NK-92 (cell line): ENCODE results near the gene BACH2.

Source experiments
- DNase-seq: peaks from one replicate; lab custom pipeline; 2025; ENCODE audit not compliant: unreplicated experiment; lab: John Stamatoyannopoulos, UW

The BACH2 gene

GRCh38 chr6:90278129-90278528 lies 18.5 kb downstream of the BACH2 start:
- no peak for DNase-seq

- DNase-seq: no peak
Measured at GRCh38 chr6:90277302-90278011, 19.2 kb downstream of the BACH2 start.

GRCh38 chr6:90274451-90275030 lies 22.1 kb downstream of the BACH2 start:
- peak; percentile 74 for DNase-seq

GRCh38 chr6:90273863-90274262 lies 22.8 kb downstream of the BACH2 start:
- DNase-seq: no peak

GRCh38 chr6:90272895-90273294 lies 23.7 kb downstream of the BACH2 start:
- no peak for DNase-seq

- no peak for DNase-seq
Measured at GRCh38 chr6:90271831-90272230, 24.8 kb downstream of the BACH2 start.

- DNase-seq: no peak
Measured at GRCh38 chr6:90269334-90269733, 27.3 kb downstream of the BACH2 start.

GRCh38 chr6:90268178-90268577 lies 28.5 kb downstream of the BACH2 start:
- no peak for DNase-seq

- DNase-seq: no peak
Measured at GRCh38 chr6:90266905-90267621, 29.6 kb downstream of the BACH2 start.

- no peak for DNase-seq
Measured at GRCh38 chr6:90264561-90264960, 32.1 kb downstream of the BACH2 start.

GRCh38 chr6:90263633-90264032 lies 33.0 kb downstream of the BACH2 start:
- DNase-seq: no peak

- DNase-seq: no peak
Measured at GRCh38 chr6:90261801-90262200, 34.8 kb downstream of the BACH2 start.

GRCh38 chr6:90257486-90257738 lies 39.2 kb downstream of the BACH2 start:
- DNase-seq: no peak

- DNase-seq: no peak
Measured at GRCh38 chr6:90256698-90257485, 39.8 kb downstream of the BACH2 start.

- DNase-seq: no peak
Measured at GRCh38 chr6:90253631-90254030, 43.0 kb downstream of the BACH2 start.

GRCh38 chr6:90251295-90251992 lies 45.2 kb downstream of the BACH2 start:
- no peak for DNase-seq

GRCh38 chr6:90250405-90250804 lies 46.2 kb downstream of the BACH2 start:
- DNase-seq: no peak

- DNase-seq: no peak
Measured at GRCh38 chr6:90249458-90249857, 47.2 kb downstream of the BACH2 start.

- no peak for DNase-seq
Measured at GRCh38 chr6:90249034-90249433, 47.6 kb downstream of the BACH2 start.

GRCh38 chr6:90247262-90247661 lies 49.4 kb downstream of the BACH2 start:
- DNase-seq: no peak

- no peak for DNase-seq
Measured at GRCh38 chr6:90241229-90241880, 55.3 kb downstream of the BACH2 start.
